K562 (cell line): Measurements from ENCODE around the gene TRIOBP. TPM values are rescaled to one million over a fixed set of nuclear protein-coding genes. Genes with fewer than 3 reads are reported as not detected.
A peak's percentile ranks its signal among the peaks of the same experiment; 100 is the strongest.

ENCODE experiments used
- ATAC-seq: fragments of 200-7000 bp; cut with Tn5 transposase; 3 replicates; pipeline ENCODE4 v1.9.1; 2020; ENCODE audit warnings: moderate library complexity
- BruUV-seq: library from RNA; stranded (reverse); fragments of 400-500 nt; replicated peaks from 2 replicates; lab custom pipeline; 2021; lab: Mats Ljungman, UMichigan
- CTCF ChIA-PET: fragments of 300-600 bp; formaldehyde crosslinking; extraction: SDS; loops from one replicate; lab custom pipeline; 2021; ENCODE audit warnings: low intra/inter-chr PET ratio; lab: Yijun Ruan, JAX
- POLR2A ChIA-PET: fragments of 300-600, 350-650 bp; sonication (Branson Sonifier 250); formaldehyde crosslinking; extraction: SDS; loops from one replicate; lab custom pipeline; 2021; ENCODE audit warnings: antibody characterized with exemption, inconsistent platforms; lab: Yijun Ruan, JAX
- DNase-seq, 4 experiments: peaks; one replicate each; pipeline versions ENCODE4 v3.0.0 to v3.0.0-alpha.2; 2011 to 2018; ENCODE audit warnings: low spot score in 3 of 4, mixed read lengths in 3 of 4; ENCODE audit errors: extremely low read depth in 1 of 4
- FAIRE-seq: peaks from 2 replicates; lab custom pipeline; 2011; peaks lifted over from hg19 to GRCh38; lab: Jason Lieb, UNC
- H2AFZ ChIP-seq: 2 replicates; pipeline ENCODE4 v1.6.0; 2011; ENCODE audit warnings: low read depth, low read length, control low read depth, inconsistent platforms
- H3K27ac ChIP-seq: fragments of 200-600 bp; 3 replicates; pipeline ENCODE4 v1.8.0; 2011; ENCODE audit warnings: low read depth, mild to moderate bottlenecking, control low read depth, inconsistent platforms, low read length, moderate library complexity, mixed read lengths; ENCODE audit errors: extremely low read depth
- H3K27me3 ChIP-seq, 2 experiments: fragments of 300-600 bp in 1 of 2; 2 replicates in 1 of 2; 3 replicates in 1 of 2; pipeline versions ENCODE4 v1.6.0 to v1.8.0; 2011; ENCODE audit warnings: inconsistent platforms in 2 of 2, low read length in 2 of 2, mild to moderate bottlenecking in 1 of 2, mixed read lengths in 1 of 2, moderate library complexity in 1 of 2; ENCODE audit not compliant: control insufficient read depth in 2 of 2, insufficient read depth in 2 of 2
- H3K36me3 ChIP-seq: fragments of 300-600 bp; 3 replicates; pipeline ENCODE4 v1.8.0; 2011; ENCODE audit warnings: mild to moderate bottlenecking, low read length, inconsistent platforms; ENCODE audit not compliant: control insufficient read depth, insufficient read depth
- H3K4me1 ChIP-seq, 2 experiments: fragments of 200-600 bp in 1 of 2; replicated peaks in 1 of 2; 2 replicates in 1 of 2; 3 replicates in 1 of 2; pipeline versions ENCODE4 v1.5.1 to v1.8.0; 2011; ENCODE audit warnings: inconsistent platforms in 2 of 2, low read length in 2 of 2, mild to moderate bottlenecking in 1 of 2, mixed read lengths in 1 of 2, moderate library complexity in 1 of 2; ENCODE audit not compliant: control insufficient read depth in 2 of 2, insufficient read depth in 2 of 2
- H3K4me2 ChIP-seq: 2 replicates; pipeline ENCODE4 v1.6.1; 2011; ENCODE audit warnings: low read length, control low read depth, inconsistent platforms, mixed read lengths; ENCODE audit not compliant: insufficient read depth
- H3K4me3 ChIP-seq: fragments of 200-600 bp; sonication (generic), shearing (Covaris generic); 2 replicates; pipeline ENCODE4 v1.5.1; 2016; ENCODE audit warnings: control low read depth, inconsistent platforms
- H3K79me2 ChIP-seq: fragments of 200-600 bp; 3 replicates; pipeline ENCODE4 v1.8.0; 2011; ENCODE audit warnings: low read length, inconsistent platforms; ENCODE audit not compliant: control insufficient read depth, insufficient read depth
- H3K9ac ChIP-seq, 2 experiments: 2 replicates each; pipeline versions ENCODE4 v1.6.0 to v1.6.1; 2011; ENCODE audit warnings: low read depth in 2 of 2, low read length in 2 of 2, control low read depth in 1 of 2, inconsistent platforms in 1 of 2, mild to moderate bottlenecking in 1 of 2, mixed read lengths in 1 of 2; ENCODE audit not compliant: insufficient read depth in 1 of 2
- H3K9me1 ChIP-seq: one replicate; pipeline ENCODE4 v1.6.0; 2011; ENCODE audit warnings: inconsistent platforms, mild to moderate bottlenecking, low read length, moderate library complexity; ENCODE audit not compliant: control insufficient read depth, insufficient read depth
- H3K9me3 ChIP-seq: replicated peaks from 2 replicates; pipeline ENCODE4 v1.5.1; 2011; ENCODE audit warnings: low read depth, low read length, inconsistent platforms; ENCODE audit not compliant: control insufficient read depth, insufficient read depth
- H4K20me1 ChIP-seq: replicated peaks from 2 replicates; pipeline ENCODE4 v1.6.1; 2011; ENCODE audit warnings: low read length, inconsistent platforms, mixed read lengths; ENCODE audit not compliant: control insufficient read depth, insufficient read depth
- EGR1 ChIP-seq: fragments of 450-650 bp; conservative IDR thresholded peaks from 2 replicates; pipeline ENCODE4 v1.6.1; 2017; ENCODE audit warnings: mild to moderate bottlenecking
- ESRRA ChIP-seq: fragments of 450-650 bp; IDR thresholded peaks from 2 replicates; pipeline ENCODE4 v1.6.1; 2014; ENCODE audit warnings: low read depth, mild to moderate bottlenecking, moderate library complexity, borderline replicate concordance
- NRF1 ChIP-seq, 2 experiments: fragments of 450-650 bp; IDR thresholded peaks in 1 of 2; conservative IDR thresholded peaks in 1 of 2; 2 replicates each; pipeline ENCODE4 v1.6.1; 2014; ENCODE audit warnings: mild to moderate bottlenecking in 2 of 2
- NUFIP1 ChIP-seq: fragments of 450-650 bp; IDR thresholded peaks from 2 replicates; pipeline ENCODE4 v1.6.1; 2018; ENCODE audit not compliant: partially characterized antibody
- RAD21 ChIP-seq, 2 experiments: fragments of 250-450 bp in 1 of 2; fragments of 450-650 bp in 1 of 2; sonication (Bioruptor Pico) in 1 of 2; formaldehyde crosslinking in 1 of 2; IDR thresholded peaks in 1 of 2; conservative IDR thresholded peaks in 1 of 2; 2 replicates each; pipeline versions ENCODE4 v1.4.0 to v1.8.0; 2020 to 2022; ENCODE audit warnings: mild to moderate bottlenecking in 2 of 2, moderate library complexity in 1 of 2
- RCOR1 ChIP-seq, 2 experiments: IDR thresholded peaks; 2 replicates each; pipeline ENCODE4 v1.6.1; 2012; ENCODE audit warnings: low read depth in 2 of 2, low read length in 2 of 2, borderline replicate concordance in 1 of 2, improper control_type of control experiment in 1 of 2
- SMC3 ChIP-seq: conservative IDR thresholded peaks from 2 replicates; pipeline ENCODE4 v1.6.1; 2011; ENCODE audit warnings: low read depth, low read length, improper control_type of control experiment; ENCODE audit not compliant: insufficient read depth
- ZKSCAN8 ChIP-seq: fragments of 200-800 bp; sonication (Bioruptor generic); IDR thresholded peaks from 2 replicates; pipeline ENCODE4 v1.6.1; 2016; ENCODE audit warnings: missing genetic modification characterization, missing compliant biosample characterization
- ZNF507 ChIP-seq: conservative IDR thresholded peaks from 2 replicates; pipeline ENCODE4 v1.6.1; 2017; ENCODE audit warnings: missing genetic modification characterization, missing compliant biosample characterization
- WGBS: fragments of 100-300 bp; shearing (Covaris generic); methylation state at CpG from one replicate; pipeline ENCODE4 v1.1.6; 2016; ENCODE audit warnings: low coverage, mixed read lengths; ENCODE audit not compliant: insufficient coverage; ENCODE audit errors: missing lambda C conversion rate; 5-methylcytosine and 5-hydroxymethylcytosine counted together
- in situ Hi-C: fragments of 300-500 bp; cut with MboI; formaldehyde crosslinking; loops from 4 replicates; pipeline ENCODE4 v1.15.0; 2018; ENCODE audit warnings: inconsistent platforms, mixed read lengths
- intact Hi-C: fragments of 100-400 bp; cut with micrococcal nuclease; formaldehyde crosslinking; loops from 2 replicates; pipeline ENCODE4 v1.14.2; 2022
- polyA plus RNA-seq, 8 experiments: library from polyadenylated mRNA; depleted of rRNA in 4 of 8; stranded (reverse) in 5 of 8; unstranded in 3 of 8; fragments of >200 nt; fragmentation: Nextera tagmentation in 2 of 8; fragmentation: Illumina TruSeq in 1 of 8; extraction: Ambion mirVana in 2 of 8; extraction: Trizol in 1 of 8; gene quantifications; 2 replicates each; pipeline versions ENCODE4 v1.2.1 to v1.2.3, GENCODE V29; 2011 to 2014; ENCODE audit warnings: inconsistent platforms in 1 of 8, missing spikeins in 1 of 8
- total RNA-seq, 7 experiments: library from RNA; depleted of rRNA in 6 of 7; stranded (reverse); fragments of >200 nt in 6 of 7; fragmentation: Illumina TruSeq in 2 of 7; extraction: Trizol in 2 of 7; gene quantifications; 2 replicates each; pipeline versions ENCODE4 v1.2.1 to v1.2.3, GENCODE V29; 2011 to 2021; ENCODE audit warnings: low replicate concordance in 1 of 7
- TF ChIP-seq, protein P1 (sequence below), 2 experiments: fragments of 450-650 bp; formaldehyde crosslinking in 1 of 2; IDR thresholded peaks; 2 replicates each; pipeline versions ENCODE4 v1.4.0 to v1.6.1; 2014 to 2020; ENCODE audit warnings: mild to moderate bottlenecking in 2 of 2, borderline replicate concordance in 1 of 2, low read depth in 1 of 2
- TF ChIP-seq, protein P2 (sequence below), 3 experiments: IDR thresholded peaks in 2 of 3; conservative IDR thresholded peaks in 1 of 3; 2 replicates each; pipeline ENCODE4 v1.5.1; 2011 to 2012; ENCODE audit warnings: low read length in 3 of 3, mild to moderate bottlenecking in 3 of 3, control low read depth in 2 of 3, improper control_type of control experiment in 1 of 3, inconsistent platforms in 1 of 3, low read depth in 1 of 3, mixed read lengths in 1 of 3, moderate library complexity in 1 of 3; ENCODE audit not compliant: insufficient read depth in 2 of 3

TRIOBP gene
- total and polyA plus RNA-seq, 9 of the 15 experiments (the other 6 are each of a cell fraction or from before 2014, with no cell fraction given), result 0.24 to 13.8 (median 5.5) TPM

GRCh38 chr22:37734964-37735451, 38.2 kb downstream of the TRIOBP start:
- ChIA-PET POLR2A (interaction anchor here (0.7 to 1.0 kb wide), 2 partner anchors 28 to 127 kb away, joined by 3 to 4 read pairs; partner anchors contain the start of gene GGA1), CTCF (no interaction called here)
- H2AFZ ChIP-seq, result peak overlapping the region; percentile 70; the same call in 1 of the 2 replicates
- intact Hi-C loops, result loop anchor here (5.0 kb wide), 1 partner anchor 57 kb away; no protein-coding TSS in a partner anchor
- DNase-seq, result peak; percentile 65 to 78 (median 72)
- H3K9me3 ChIP-seq, result no peaks in the 10 kb centered on the region
- no peak overlapping the region for H3K9ac ChIP-seq
- H3K27me3 ChIP-seq, result no peaks in the 10 kb centered on the region
- no peaks in the 10 kb centered on the region for H3K9me1 ChIP-seq
- no peak overlapping the region for H3K4me2 ChIP-seq
- H3K27ac ChIP-seq, result no peak overlapping the region
- FAIRE-seq, result peak; percentile 40
- H3K36me3 ChIP-seq, result no peaks in the 10 kb centered on the region
- H3K4me1 ChIP-seq, result peaks cover 4 to 25% of the 10 kb centered on the region in 2 experiments; a peak in 4 of 5 replicates
- in situ Hi-C loops, result no loop called here
- ATAC-seq, result peak; percentile 95
- no peaks in the 10 kb centered on the region for H4K20me1 ChIP-seq
- no peaks in the 10 kb centered on the region for H3K79me2 ChIP-seq
- WGBS, result 49% methylated on average over 11 of the region's 16 CpGs
- no peak overlapping the region for H3K4me3 ChIP-seq
- no TSS peak for BruUV-seq
- TF ChIP-seq RCOR1 (IDR thresholded peaks at IDR 0.05; ENCODE audit: borderline replicate concordance in 1 of 2, low read depth in 2 of 2, low read length in 2 of 2), result no peak
- no peak for TF ChIP-seq EGR1
- TF ChIP-seq ZNF507 (tag), result no peak
- TF ChIP-seq ZKSCAN8 (CRISPR knock-in tag), result no peak
- peak; percentile 49 to 64 for TF ChIP-seq RAD21 (CRISPR knock-in tag; conservative IDR thresholded peaks at IDR 0.05 in 1 of 2, IDR thresholded peaks at IDR 0.05 in 1 of 2)
- TF ChIP-seq, protein P1, sequence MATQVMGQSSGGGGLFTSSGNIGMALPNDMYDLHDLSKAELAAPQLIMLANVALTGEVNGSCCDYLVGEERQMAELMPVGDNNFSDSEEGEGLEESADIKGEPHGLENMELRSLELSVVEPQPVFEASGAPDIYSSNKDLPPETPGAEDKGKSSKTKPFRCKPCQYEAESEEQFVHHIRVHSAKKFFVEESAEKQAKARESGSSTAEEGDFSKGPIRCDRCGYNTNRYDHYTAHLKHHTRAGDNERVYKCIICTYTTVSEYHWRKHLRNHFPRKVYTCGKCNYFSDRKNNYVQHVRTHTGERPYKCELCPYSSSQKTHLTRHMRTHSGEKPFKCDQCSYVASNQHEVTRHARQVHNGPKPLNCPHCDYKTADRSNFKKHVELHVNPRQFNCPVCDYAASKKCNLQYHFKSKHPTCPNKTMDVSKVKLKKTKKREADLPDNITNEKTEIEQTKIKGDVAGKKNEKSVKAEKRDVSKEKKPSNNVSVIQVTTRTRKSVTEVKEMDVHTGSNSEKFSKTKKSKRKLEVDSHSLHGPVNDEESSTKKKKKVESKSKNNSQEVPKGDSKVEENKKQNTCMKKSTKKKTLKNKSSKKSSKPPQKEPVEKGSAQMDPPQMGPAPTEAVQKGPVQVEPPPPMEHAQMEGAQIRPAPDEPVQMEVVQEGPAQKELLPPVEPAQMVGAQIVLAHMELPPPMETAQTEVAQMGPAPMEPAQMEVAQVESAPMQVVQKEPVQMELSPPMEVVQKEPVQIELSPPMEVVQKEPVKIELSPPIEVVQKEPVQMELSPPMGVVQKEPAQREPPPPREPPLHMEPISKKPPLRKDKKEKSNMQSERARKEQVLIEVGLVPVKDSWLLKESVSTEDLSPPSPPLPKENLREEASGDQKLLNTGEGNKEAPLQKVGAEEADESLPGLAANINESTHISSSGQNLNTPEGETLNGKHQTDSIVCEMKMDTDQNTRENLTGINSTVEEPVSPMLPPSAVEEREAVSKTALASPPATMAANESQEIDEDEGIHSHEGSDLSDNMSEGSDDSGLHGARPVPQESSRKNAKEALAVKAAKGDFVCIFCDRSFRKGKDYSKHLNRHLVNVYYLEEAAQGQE (IDR thresholded peaks at IDR 0.05; ENCODE audit: borderline replicate concordance), result peak; percentile 59; the same call in 1 of the 2 replicates
- TF ChIP-seq, protein P1 (CRISPR knock-in tag; IDR thresholded peaks at IDR 0.05; ENCODE audit: low read depth), result no peak
- 0 out of 4 replicates have a peak, but pooled peaks of 1 of the 2 experiments have one; percentile 12 for TF ChIP-seq NRF1 (conservative IDR thresholded peaks at IDR 0.05 in 1 of 2, IDR thresholded peaks at IDR 0.05 in 1 of 2)
- TF ChIP-seq NUFIP1, result no peak
- TF ChIP-seq SMC3, result peak; percentile 26; the same call in 1 of the 2 replicates
- TF ChIP-seq ESRRA, result peak; percentile 25; the same call in 1 of the 2 replicates
- TF ChIP-seq, protein P2, sequence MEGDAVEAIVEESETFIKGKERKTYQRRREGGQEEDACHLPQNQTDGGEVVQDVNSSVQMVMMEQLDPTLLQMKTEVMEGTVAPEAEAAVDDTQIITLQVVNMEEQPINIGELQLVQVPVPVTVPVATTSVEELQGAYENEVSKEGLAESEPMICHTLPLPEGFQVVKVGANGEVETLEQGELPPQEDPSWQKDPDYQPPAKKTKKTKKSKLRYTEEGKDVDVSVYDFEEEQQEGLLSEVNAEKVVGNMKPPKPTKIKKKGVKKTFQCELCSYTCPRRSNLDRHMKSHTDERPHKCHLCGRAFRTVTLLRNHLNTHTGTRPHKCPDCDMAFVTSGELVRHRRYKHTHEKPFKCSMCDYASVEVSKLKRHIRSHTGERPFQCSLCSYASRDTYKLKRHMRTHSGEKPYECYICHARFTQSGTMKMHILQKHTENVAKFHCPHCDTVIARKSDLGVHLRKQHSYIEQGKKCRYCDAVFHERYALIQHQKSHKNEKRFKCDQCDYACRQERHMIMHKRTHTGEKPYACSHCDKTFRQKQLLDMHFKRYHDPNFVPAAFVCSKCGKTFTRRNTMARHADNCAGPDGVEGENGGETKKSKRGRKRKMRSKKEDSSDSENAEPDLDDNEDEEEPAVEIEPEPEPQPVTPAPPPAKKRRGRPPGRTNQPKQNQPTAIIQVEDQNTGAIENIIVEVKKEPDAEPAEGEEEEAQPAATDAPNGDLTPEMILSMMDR (IDR thresholded peaks at IDR 0.05 in 2 of 3, conservative IDR thresholded peaks at IDR 0.05 in 1 of 3; ENCODE audit: insufficient read depth in 2 of 3, low read depth in 1 of 3, low read length in 3 of 3), result peak; percentile 61 to 74 (median 65)
